Peyer's patch (tissue), 4 donors: ENCODE data around the gene KIAA1614.

ENCODE experiments used
- CTCF ChIP-seq, 6 experiments: fragments of 450-650 bp in 4 of 6; fragments of 200-600 bp in 2 of 6; sonication (generic) in 1 of 6; IDR thresholded peaks; one replicate each; pipeline ENCODE4 v1.5.1; 2017 to 2019; ENCODE audit warnings: antibody characterized with exemption in 6 of 6, mild to moderate bottlenecking in 3 of 6, moderate library complexity in 1 of 6
- POLR2A ChIP-seq, 2 donors: fragments of 450-650 bp; IDR thresholded peaks; one replicate each; pipeline ENCODE4 v1.5.1; 2017; ENCODE audit warnings: antibody characterized with exemption in 2 of 2, mild to moderate bottlenecking in 2 of 2, moderate library complexity in 2 of 2

GRCh38 chr1:180892272-180892671, 20.4 kb upstream of the KIAA1614 start:
- TF ChIP-seq CTCF (IDR thresholded peaks at IDR 0.05): no peak
- TF ChIP-seq POLR2A (IDR thresholded peaks at IDR 0.05): no peak
